ENCODE results near the gene URM1. TPM values are rescaled to one million over a fixed set of nuclear protein-coding genes. Genes with fewer than 3 reads are reported as not detected.

The URM1 gene
- total RNA-seq, 6 experiments from 2014 or later, result 63.8 to 75.5 (median 70.2) TPM

- H3K27me3 Mint-ChIP-seq (ENCODE audit: insufficient read depth), result peaks cover 2% of the 10 kb centered on the region; the same call in 1 of the 2 replicates
- no peaks in the 10 kb centered on the region for H3K9me3 Mint-ChIP-seq
- no peak for TF ChIP-seq CTCF (IDR thresholded peaks at IDR 0.05)
- DNase-seq, result no peak
- no peak overlapping the region for H3K4me3 Mint-ChIP-seq
- H3K4me1 Mint-ChIP-seq (ENCODE audit: low read depth), result no peaks in the 10 kb centered on the region
- no peak overlapping the region for H3K27ac Mint-ChIP-seq
- peaks cover 7% of the 10 kb centered on the region; the same call in 1 of the 2 replicates for H3K36me3 Mint-ChIP-seq (ENCODE audit: low read depth)
Observed at GRCh38 chr9:128349772-128350171, 21.4 kb upstream of the URM1 start.

- peaks cover 5% of the 10 kb centered on the region for H3K27me3 Mint-ChIP-seq (ENCODE audit: insufficient read depth)
- no peak overlapping the region for H3K4me3 Mint-ChIP-seq
- peaks cover 7% of the 10 kb centered on the region; the same call in 1 of the 2 replicates for H3K36me3 Mint-ChIP-seq (ENCODE audit: low read depth)
- no peaks in the 10 kb centered on the region for H3K9me3 Mint-ChIP-seq
- H3K27ac Mint-ChIP-seq, result no peak overlapping the region
- no peak for TF ChIP-seq CTCF (IDR thresholded peaks at IDR 0.05)
- peaks cover 17% of the 10 kb centered on the region for H3K4me1 Mint-ChIP-seq (ENCODE audit: low read depth)
- DNase-seq, result no peak
Observed at GRCh38 chr9:128355451-128355850, 15.7 kb upstream of the URM1 start.

GRCh38 chr9:128358090-128358489 is 13.1 kb upstream of the URM1 start:
- no peaks in the 10 kb centered on the region for H3K9me3 Mint-ChIP-seq
- no peak overlapping the region for H3K27ac Mint-ChIP-seq
- peaks cover 40% of the 10 kb centered on the region for H3K4me1 Mint-ChIP-seq (ENCODE audit: low read depth)
- peaks cover 3% of the 10 kb centered on the region for H3K27me3 Mint-ChIP-seq (ENCODE audit: insufficient read depth)
- H3K36me3 Mint-ChIP-seq (ENCODE audit: low read depth), result no peaks in the 10 kb centered on the region; the same call in 1 of the 2 replicates
- no peak for TF ChIP-seq CTCF (IDR thresholded peaks at IDR 0.05)
- no peak for DNase-seq
- H3K4me3 Mint-ChIP-seq, result no peak overlapping the region

GRCh38 chr9:128358861-128359260 is 12.3 kb upstream of the URM1 start:
- H3K4me3 Mint-ChIP-seq, result no peak overlapping the region
- DNase-seq, result peak; percentile 46
- H3K4me1 Mint-ChIP-seq (ENCODE audit: low read depth), result peaks cover 40% of the 10 kb centered on the region
- no peaks in the 10 kb centered on the region; the same call in 1 of the 2 replicates for H3K36me3 Mint-ChIP-seq (ENCODE audit: low read depth)
- H3K9me3 Mint-ChIP-seq, result no peaks in the 10 kb centered on the region
- TF ChIP-seq CTCF (IDR thresholded peaks at IDR 0.05), result no peak
- peaks cover 3% of the 10 kb centered on the region for H3K27me3 Mint-ChIP-seq (ENCODE audit: insufficient read depth)
- H3K27ac Mint-ChIP-seq, result no peak overlapping the region

- no peak for DNase-seq
- peaks cover 3% of the 10 kb centered on the region for H3K27me3 Mint-ChIP-seq (ENCODE audit: insufficient read depth)
- no peaks in the 10 kb centered on the region for H3K9me3 Mint-ChIP-seq
- peaks cover 46% of the 10 kb centered on the region for H3K4me1 Mint-ChIP-seq (ENCODE audit: low read depth)
- no peak overlapping the region for H3K4me3 Mint-ChIP-seq
- no peaks in the 10 kb centered on the region; the same call in 1 of the 2 replicates for H3K36me3 Mint-ChIP-seq (ENCODE audit: low read depth)
- TF ChIP-seq CTCF (IDR thresholded peaks at IDR 0.05), result no peak
- peak overlapping the region; percentile 72 for H3K27ac Mint-ChIP-seq
Observed at GRCh38 chr9:128360826-128361225, 10.3 kb upstream of the URM1 start.

All from HFFc6 (cell line).